GM21825 (cell line): ENCODE measurements around the gene CHRND.

Source experiments
- ATAC-seq: cut with Tn5 transposase; IDR thresholded peaks from one replicate; pipeline ENCODE4 v1.9.1; 2021; ENCODE audit warnings: mild to moderate bottlenecking, moderate library complexity; ENCODE audit not compliant: unreplicated experiment

The CHRND gene

GRCh38 chr2:232487385-232488096 lies 38.4 kb upstream of the CHRND start, which contains the start of gene ECEL1:
Gene ECEL1, minus strand, starts transcription at chr2:232487834. Its CDS starts 1,181 bp downstream, at chr2:232486653.
- no peak for ATAC-seq

DNA sequence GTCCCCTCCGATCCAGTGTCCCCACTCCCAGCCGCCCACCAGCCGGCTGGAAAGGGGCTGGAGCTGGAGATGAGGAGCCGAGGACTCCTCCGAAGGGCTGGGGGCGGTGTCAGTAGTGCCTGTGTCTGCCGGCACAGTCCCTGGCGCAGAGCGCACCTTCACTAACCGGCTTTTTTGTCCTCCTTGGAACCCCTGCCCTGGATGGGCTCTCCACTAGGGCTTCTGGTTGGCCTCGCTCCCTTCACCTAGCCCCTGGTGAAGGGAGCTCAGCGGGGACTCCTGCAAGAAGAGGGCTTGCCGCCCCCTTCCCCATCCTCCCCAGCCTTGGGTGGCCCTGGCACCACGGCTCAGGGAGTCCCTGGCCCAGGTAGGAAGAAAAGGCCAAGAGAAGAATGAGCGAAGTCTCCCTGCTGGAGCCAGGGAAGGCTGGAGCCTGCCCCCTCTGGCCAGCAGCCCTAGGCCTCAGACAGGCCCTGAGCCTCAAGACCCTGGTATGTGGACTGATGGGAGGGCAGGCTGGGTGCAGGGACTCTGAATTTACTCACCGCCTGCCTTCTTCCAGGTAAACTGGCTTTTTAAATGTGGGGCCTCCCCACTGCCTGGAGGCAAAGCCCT lies 37.8 kb upstream of the CHRND start:
- ATAC-seq = no peak

- ATAC-seq = no peak
These were observed 37.1 kb upstream of the CHRND start for GRCh38 chr2:232488721-232489300.

DNA sequence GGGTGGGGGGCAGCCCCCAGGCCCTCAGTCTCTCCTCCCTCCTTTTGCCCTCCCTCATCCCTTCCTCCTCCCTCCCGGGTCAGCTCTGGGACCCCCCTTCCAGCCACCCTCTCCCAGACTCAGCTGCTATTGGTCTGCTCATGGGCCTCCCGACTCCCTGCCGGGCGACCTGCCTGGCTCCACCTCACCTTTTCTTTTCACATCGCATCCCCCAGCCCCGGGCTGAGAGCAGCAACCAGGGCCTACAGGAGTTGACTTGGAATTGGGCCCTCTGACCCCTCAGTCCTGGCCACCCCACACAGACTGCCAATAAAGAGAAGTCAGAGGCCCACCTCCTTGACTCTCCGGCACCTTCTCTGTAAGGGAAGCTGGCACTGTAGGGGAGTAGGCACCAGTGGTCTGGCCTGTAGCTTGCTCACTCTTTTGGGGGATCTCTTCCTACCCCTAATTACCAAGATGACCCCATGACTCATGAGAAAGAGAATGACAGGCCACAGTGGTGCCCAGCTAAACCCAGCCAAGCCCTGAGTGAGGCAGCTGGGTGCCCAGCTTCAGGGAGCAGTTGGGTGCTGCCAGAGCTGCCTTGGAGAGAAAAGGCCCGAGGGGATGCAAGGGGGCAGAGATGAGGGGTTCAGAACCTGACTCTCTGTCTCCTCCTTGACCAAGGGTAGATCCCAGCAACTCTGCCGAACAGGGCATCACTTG lies 36.3 kb upstream of the CHRND start:
- no peak for ATAC-seq

DNA sequence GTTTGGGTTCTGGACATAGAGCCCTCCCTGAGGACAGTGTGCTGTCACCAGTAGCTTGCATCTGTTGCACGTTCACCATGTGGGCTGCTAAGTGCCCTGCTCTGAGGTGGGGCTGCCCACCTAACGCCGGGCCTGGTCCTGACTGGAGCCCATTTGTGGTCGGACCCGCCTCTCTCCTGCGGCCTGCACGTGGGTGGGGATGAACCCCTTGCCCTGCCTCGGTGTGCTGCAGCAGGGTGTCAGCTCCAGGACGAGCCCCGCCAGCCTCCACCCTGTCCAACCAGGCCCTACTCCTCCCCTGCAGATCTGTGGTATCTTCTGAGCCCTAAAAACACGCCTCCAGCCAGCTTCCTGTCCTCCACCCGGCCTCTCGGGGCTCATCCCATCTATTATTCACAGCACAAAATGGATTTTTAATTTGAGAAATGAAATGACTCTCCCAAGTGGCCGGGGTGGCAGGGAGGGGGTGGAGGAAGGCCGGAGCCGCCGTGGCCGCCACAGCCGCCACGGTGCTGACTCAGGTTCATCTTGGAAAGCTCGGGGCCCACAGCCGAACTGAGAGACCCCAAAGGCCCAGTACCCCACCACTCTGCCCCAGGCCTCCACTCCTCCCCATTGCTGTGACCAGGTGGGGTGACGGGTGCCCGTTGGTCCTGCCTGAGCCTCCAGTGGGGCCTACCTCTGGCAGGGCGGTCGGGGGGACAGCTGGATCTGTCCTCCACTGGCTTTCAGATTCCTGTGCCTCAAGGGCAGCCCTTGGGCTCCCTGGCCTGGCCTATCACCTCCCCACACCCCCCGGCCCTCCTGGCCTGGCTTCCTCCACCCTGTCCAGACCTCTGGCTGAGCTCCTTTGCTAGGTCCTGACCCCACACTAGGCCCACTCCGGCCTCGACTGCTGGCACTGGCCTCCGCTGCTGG lies 35.5 kb upstream of the CHRND start:
- no peak for ATAC-seq

GRCh38 chr2:232491139-232491780 lies 34.7 kb upstream of the CHRND start:
- ATAC-seq = no peak

DNA sequence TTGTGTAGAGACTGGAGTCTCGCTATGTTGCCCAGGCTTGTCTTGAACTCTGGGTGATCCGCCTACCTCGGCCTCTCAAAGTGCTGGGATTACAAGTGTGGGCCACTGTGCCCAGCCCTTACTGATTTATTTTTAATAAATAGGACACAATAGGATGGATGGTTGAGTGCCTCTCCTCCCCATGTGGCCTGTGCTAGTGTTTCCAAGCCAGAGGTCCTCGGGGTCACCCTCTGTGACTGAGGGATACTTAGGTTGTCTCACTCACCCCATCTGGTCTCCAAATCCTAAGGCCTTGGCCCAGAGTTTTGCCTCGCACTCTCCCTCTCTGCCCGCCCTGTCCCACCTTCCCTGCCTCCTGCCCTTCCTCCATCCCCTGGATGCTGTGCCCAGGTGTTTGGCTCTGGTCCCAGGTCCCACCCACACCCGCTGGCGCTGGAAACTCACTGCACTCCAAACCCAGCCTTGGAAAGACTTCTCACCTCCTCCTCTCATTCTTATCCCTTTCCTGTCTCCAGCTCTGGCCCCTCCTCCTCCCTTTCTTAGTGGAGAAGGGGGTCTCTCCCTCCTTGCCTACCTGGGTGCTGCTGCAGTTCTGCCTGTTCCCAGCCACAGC lies 33.6 kb upstream of the CHRND start:
- no peak for ATAC-seq

DNA sequence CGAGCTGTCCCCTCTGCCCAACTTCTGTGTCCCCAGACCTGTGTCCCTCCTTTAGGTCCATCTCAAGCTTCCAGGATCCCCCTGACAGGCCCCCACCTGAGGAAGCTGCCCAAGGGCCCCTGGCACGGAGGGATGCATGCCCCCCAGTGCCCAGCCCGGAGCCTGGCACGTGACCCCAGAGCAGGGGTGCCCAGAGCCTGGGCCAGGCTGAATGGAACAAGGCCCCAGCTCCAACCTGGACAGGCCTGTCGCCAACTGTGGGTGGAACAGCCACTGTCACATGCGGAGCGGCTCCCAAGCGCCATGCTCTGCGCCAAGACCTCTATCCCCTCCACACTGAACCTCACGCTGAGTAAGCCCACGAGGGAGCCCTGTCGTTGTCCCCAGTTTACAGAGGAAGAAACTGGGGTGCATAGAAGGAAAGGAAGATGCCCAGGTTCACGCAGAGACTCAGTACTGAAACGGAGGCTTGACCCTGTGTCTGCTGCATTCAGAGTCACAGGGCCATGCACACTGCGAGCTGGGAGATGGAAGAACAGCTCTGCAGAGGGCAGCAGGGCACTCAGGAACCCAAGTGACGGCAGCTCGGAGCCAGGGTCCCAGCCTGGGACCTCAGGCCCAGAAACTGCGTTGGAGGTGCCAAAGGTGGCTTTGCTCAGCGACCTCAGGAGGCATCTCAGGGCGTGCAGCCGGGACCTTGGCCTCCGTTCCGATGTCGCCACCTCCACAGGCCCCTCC lies 32.8 kb upstream of the CHRND start:
- no peak for ATAC-seq

GRCh38 chr2:232493701-232494474 lies 32.1 kb upstream of the CHRND start:
- no peak for ATAC-seq

DNA sequence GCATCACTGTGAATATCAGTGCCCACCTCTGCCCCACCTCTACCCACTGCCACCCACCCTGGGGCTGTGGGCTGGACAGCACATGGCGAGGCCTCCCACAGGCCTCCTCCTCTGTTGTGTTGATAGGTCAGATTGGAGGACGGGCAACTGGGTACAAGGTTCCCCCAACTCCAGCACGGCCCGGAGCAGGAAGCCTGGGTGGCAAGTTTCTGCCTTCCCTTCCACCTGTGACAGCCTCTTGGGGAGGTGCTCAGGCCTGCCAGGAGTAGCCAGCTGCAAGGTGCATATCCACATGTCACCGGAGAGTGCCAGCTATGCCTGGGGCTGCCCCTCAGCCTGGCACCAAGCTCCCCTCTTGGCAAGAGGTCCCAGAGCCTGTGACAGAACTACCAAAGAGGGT lies 31.4 kb upstream of the CHRND start:
- no peak for ATAC-seq

GRCh38 chr2:232495292-232495691 lies 30.7 kb upstream of the CHRND start:
- no peak for ATAC-seq

DNA sequence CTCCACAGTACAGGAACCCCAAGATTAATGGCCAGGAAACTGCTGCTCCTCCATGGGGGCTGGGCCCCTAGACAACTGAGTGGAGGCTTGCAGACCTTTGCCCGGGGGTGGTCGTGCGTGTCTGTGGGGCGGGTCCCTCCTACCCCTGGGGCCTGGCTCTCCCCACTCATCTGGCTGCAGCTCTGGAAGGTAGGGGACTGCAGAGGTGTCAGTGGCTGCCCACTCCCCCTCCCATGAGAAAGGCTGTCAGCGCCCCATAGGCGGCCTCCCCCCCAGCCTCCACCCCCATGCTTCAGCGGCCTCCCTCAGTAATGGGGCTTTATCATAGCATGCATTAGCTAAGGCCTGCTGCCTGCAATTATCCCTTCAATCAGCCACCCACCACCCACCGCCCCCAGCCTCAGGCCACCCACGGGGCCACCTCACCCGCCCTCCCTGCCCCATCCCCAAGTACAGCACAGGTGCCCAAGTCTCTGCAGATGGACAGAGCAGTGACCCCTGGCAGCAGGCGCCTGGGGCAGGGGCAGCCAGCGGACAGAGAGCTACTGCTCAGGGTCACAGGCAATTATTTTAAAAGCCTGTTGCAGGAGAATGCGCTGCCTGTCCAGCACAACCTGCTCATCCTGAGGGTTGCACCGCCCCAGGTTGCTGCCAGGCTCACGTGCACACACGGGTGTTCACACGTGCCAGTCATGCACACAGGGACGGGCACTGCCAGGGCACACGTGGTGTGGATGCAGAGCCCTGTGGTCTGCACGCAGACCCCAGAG lies 29.3 kb upstream of the CHRND start:
- no peak for ATAC-seq

DNA sequence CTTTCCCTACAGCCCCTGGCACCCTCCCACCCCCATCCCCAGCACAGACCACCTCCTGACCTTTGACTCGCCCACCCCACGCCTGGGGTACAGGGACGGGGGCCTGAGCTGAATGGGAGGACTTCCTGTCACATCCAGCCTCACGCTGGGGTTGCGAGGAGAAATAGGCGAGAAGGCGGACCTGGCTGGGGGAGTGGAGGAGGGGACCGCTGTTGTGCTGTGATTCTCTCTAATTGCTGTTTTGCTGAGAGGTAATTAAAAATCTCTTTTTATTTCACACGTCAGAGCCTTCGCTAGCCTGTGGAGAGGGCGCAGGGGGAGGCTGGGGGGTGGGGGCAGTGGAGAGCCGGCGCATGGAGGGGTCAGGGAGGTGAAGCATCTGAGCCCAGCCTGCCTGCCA lies 28.6 kb upstream of the CHRND start:
- no peak for ATAC-seq

DNA sequence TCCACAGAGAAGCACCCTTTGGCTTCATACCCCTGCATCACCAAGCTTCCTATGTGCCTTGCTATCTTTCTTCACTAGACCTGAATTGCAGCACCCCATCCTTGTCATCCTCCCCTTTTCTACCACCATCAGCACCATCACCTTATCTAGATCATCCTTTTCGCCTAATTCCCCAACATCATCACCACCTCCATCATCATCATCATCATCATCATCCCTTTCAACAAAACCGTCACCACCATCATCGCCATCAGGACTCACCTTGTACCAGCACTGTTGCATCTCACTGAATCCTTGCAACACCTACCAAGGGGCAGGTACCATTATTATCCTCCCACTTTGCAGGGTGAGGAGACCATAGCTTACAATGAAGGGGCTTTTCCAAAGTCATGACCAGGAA lies 27.5 kb upstream of the CHRND start:
- ATAC-seq = no peak

DNA sequence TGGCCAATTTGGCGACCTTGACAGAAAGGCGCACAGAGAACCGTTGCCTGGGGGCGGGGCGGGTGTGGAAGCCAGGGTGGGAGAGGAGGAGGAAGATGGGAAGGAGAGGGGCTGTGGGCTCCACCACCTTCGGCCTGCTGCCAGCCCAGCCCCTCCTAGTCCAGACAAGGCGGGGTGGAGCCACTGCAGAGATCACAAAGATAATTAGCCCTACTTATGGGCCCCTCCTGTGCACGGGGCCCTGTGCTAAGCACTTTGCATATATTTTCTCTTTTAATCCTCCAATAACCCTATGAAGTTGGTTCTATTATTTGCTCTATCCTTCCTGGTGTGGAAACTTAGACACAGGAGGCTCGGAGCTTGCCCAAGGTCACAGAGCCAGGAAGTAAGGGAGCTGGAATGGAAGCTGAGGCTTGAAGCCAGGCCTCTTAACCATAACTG lies 24.6 kb upstream of the CHRND start:
- no peak for ATAC-seq

DNA sequence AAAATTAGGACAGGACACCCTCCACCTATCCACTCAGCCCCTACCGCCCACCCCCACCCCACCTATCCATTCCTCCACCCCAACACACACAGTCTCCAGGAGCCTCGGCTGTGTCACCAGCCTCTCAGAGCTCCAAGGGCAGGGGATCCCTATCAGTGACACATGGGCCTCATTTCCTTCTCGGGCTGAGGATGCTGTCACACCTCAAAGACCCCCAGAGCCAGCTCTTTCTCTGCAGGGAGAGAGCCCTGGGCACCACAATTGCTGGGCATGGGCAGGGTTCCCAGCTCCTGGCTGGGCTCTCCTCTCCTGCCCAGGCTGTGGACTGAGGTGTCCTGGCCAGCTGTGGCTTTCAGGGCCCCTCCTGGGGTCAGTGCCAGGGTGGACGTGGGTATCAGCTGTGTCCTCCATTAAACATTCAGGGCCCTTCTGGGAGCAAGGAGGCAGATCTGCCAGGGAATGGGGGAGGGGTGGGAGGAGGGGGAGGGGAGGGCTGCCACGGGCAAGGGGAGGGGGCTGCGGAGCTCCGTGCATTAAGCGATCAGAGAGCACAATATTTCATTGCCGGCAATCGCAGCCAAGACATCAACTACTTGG lies 24.1 kb upstream of the CHRND start:
- ATAC-seq = no peak

DNA sequence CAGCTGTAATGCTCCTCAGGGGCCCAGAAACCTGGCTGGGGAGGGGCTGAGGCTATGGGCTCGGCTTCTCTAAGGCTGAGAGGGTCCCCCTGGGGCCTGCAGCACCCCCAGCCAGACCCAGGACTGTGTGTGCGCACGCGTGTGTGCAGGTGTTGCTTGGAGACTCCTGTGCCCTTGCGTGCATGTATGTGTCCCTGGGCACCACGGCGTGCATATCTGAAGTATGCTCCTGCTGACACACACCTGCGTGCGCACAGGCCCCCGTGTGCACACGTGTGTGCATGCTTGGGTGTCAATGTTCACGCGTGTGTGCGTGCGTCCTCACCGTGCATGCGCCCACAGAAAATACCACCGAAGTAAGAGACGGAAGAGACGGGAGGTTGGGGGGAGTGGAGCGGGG lies 23.4 kb upstream of the CHRND start:
- ATAC-seq = no peak
